HG03378 (cell line): ENCODE results near the gene COPG2.
"Not testable (repeated sequence)": the region's sequence is repeated elsewhere in the genome, so short reads cannot be mapped to it uniquely, and the experiment has no call there.

ENCODE experiments used
- ATAC-seq: cut with Tn5 transposase; IDR thresholded peaks from one replicate; pipeline ENCODE4 v1.9.1; 2021; ENCODE audit warnings: mild to moderate bottlenecking, moderate library complexity; ENCODE audit not compliant: unreplicated experiment

COPG2 gene

GRCh38 chr7:130654850-130655249 is 13.7 kb downstream of the COPG2 start:
- ATAC-seq = no peak

- no peak for ATAC-seq
These were observed 17.9 kb downstream of the COPG2 start for GRCh38 chr7:130650611-130651120.

GRCh38 chr7:130649004-130649790 is 19.4 kb downstream of the COPG2 start:
- ATAC-seq = peak; percentile 77

- peak; percentile 24 for ATAC-seq
These were observed 20.0 kb downstream of the COPG2 start for GRCh38 chr7:130648580-130648979.

GRCh38 chr7:130642383-130642782 is 26.2 kb downstream of the COPG2 start:
- no peak for ATAC-seq

GRCh38 chr7:130641497-130641896 is 27.1 kb downstream of the COPG2 start:
- no peak for ATAC-seq

GRCh38 chr7:130641040-130641439 is 27.5 kb downstream of the COPG2 start:
- ATAC-seq = no peak

GRCh38 chr7:130639388-130639787 is 29.2 kb downstream of the COPG2 start:
- ATAC-seq = no peak

- ATAC-seq = no peak
These were observed 36.4 kb downstream of the COPG2 start for GRCh38 chr7:130632111-130632510.

- ATAC-seq = no peak
These were observed 39.6 kb downstream of the COPG2 start for GRCh38 chr7:130628901-130629300.

GRCh38 chr7:130627775-130628174 is 40.8 kb downstream of the COPG2 start:
- no peak for ATAC-seq

GRCh38 chr7:130622866-130623265 is 45.7 kb downstream of the COPG2 start:
- no peak for ATAC-seq

GRCh38 chr7:130615583-130615982 is 53.0 kb downstream of the COPG2 start:
- no peak for ATAC-seq

GRCh38 chr7:130614449-130614848 is 54.1 kb downstream of the COPG2 start:
- no peak for ATAC-seq

GRCh38 chr7:130611218-130611617 is 57.3 kb downstream of the COPG2 start:
- no peak for ATAC-seq

- ATAC-seq = not testable (repeated sequence)
These were observed 61.5 kb downstream of the COPG2 start for GRCh38 chr7:130607066-130607465.

GRCh38 chr7:130606161-130606560 is 62.4 kb downstream of the COPG2 start:
- no peak for ATAC-seq

- no peak for ATAC-seq
These were observed 70.5 kb downstream of the COPG2 start for GRCh38 chr7:130598056-130598455.

GRCh38 chr7:130595986-130596385 is 72.6 kb downstream of the COPG2 start:
- ATAC-seq = no peak

GRCh38 chr7:130593033-130593432 is 75.5 kb downstream of the COPG2 start:
- no peak for ATAC-seq

- ATAC-seq = not testable (repeated sequence)
These were observed 77.1 kb downstream of the COPG2 start for GRCh38 chr7:130591464-130591863.

GRCh38 chr7:130585932-130586331 is 82.6 kb downstream of the COPG2 start:
- not testable (repeated sequence) for ATAC-seq

GRCh38 chr7:130575110-130575509 is 93.4 kb downstream of the COPG2 start:
- ATAC-seq = not testable (repeated sequence)
